Fibroblast of lung (primary cell): Measurements from ENCODE around the gene PRKCH. TPM values are rescaled to one million over a fixed set of nuclear protein-coding genes. Genes with fewer than 3 reads are reported as not detected.

Experiments
- DNase-seq, 2 donors: peaks; one replicate each; pipeline versions ENCODE4 v3.0.0 to v3.0.0-alpha.2; 2010; ENCODE audit warnings: low read depth in 2 of 2
- H2AFZ ChIP-seq: 2 replicates; pipeline ENCODE4 v1.5.1; 2012; ENCODE audit warnings: low read length, control low read depth, inconsistent platforms
- H3K27ac ChIP-seq: 2 replicates; pipeline ENCODE4 v1.5.1; 2011; ENCODE audit warnings: low read length, control low read depth; ENCODE audit not compliant: insufficient read depth
- H3K27me3 ChIP-seq: 2 replicates; pipeline ENCODE4 v1.5.1; 2011; ENCODE audit warnings: mild to moderate bottlenecking, low read length; ENCODE audit not compliant: control insufficient read depth, insufficient read depth
- H3K36me3 ChIP-seq: 2 replicates; pipeline ENCODE4 v1.5.1; 2011; ENCODE audit warnings: low read length; ENCODE audit not compliant: control insufficient read depth, insufficient read depth
- H3K4me1 ChIP-seq: 2 replicates; pipeline ENCODE4 v1.5.1; 2011; ENCODE audit warnings: low read length; ENCODE audit not compliant: control insufficient read depth, insufficient read depth; ENCODE audit errors: extremely low read depth
- H3K4me2 ChIP-seq: 2 replicates; pipeline ENCODE4 v1.5.1; 2011; ENCODE audit warnings: low read length, control low read depth; ENCODE audit not compliant: insufficient read depth; ENCODE audit errors: extremely low read depth
- H3K4me3 ChIP-seq, 4 experiments: fragments of 200-600 bp in 1 of 4; sonication (generic) in 1 of 4; replicated peaks in 1 of 4; 2 replicates each; pipeline ENCODE4 v1.5.1; 2011 to 2016; ENCODE audit warnings: low read length in 4 of 4, low read depth in 3 of 4, mild to moderate bottlenecking in 3 of 4, control low read depth in 2 of 4, inconsistent platforms in 1 of 4, mixed read lengths in 1 of 4; ENCODE audit not compliant: insufficient read depth in 1 of 4; ENCODE audit errors: control extremely low read depth in 1 of 4
- H3K79me2 ChIP-seq: 2 replicates; pipeline ENCODE4 v1.5.1; 2012; ENCODE audit warnings: mild to moderate bottlenecking, low read length, inconsistent platforms; ENCODE audit not compliant: control insufficient read depth, insufficient read depth
- H3K9ac ChIP-seq: 2 replicates; pipeline ENCODE4 v1.5.1; 2011; ENCODE audit warnings: mild to moderate bottlenecking, low read length, control low read depth; ENCODE audit not compliant: insufficient read depth
- H3K9me3 ChIP-seq: 2 replicates; pipeline ENCODE4 v1.5.1; 2012; ENCODE audit warnings: low read depth, low read length; ENCODE audit not compliant: control insufficient read depth, insufficient read depth
- H4K20me1 ChIP-seq: 2 replicates; pipeline ENCODE4 v1.5.1; 2011; ENCODE audit warnings: low read length; ENCODE audit not compliant: control insufficient read depth, insufficient read depth; ENCODE audit errors: extremely low read depth
- EZH2 ChIP-seq: IDR thresholded peaks from 2 replicates; pipeline ENCODE4 v1.5.1; 2012; ENCODE audit warnings: low read length, control low read depth, mild to moderate bottlenecking; ENCODE audit errors: missing control alignments
- polyA plus RNA-seq, 2 donors: library from polyadenylated mRNA; depleted of rRNA in 1 of 2; stranded (reverse) in 1 of 2; unstranded in 1 of 2; fragments of >200 nt; gene quantifications; 2 replicates each; pipeline ENCODE4 v1.2.1, GENCODE V29; 2011 to 2012; ENCODE audit warnings: missing spikeins in 1 of 2
- total RNA-seq: library from RNA; depleted of rRNA; stranded (reverse); fragments of >200 nt; gene quantifications from 2 replicates; pipeline ENCODE4 v1.2.1, GENCODE V29; 2014
- TF ChIP-seq, protein P1 (sequence below), 2 donors: IDR thresholded peaks in 1 of 2; conservative IDR thresholded peaks in 1 of 2; 1 replicate in 1 of 2; 2 replicates in 1 of 2; pipeline ENCODE4 v1.5.1; 2011 to 2012; ENCODE audit warnings: low read length in 2 of 2, control low read depth in 1 of 2, inconsistent platforms in 1 of 2, low read depth in 1 of 2, mild to moderate bottlenecking in 1 of 2

Gene PRKCH
- total and polyA plus RNA-seq, 2 donors (not counting 1 experiment from before 2014, with no cell fraction given) = 2.9 to 5.4 TPM

DNA sequence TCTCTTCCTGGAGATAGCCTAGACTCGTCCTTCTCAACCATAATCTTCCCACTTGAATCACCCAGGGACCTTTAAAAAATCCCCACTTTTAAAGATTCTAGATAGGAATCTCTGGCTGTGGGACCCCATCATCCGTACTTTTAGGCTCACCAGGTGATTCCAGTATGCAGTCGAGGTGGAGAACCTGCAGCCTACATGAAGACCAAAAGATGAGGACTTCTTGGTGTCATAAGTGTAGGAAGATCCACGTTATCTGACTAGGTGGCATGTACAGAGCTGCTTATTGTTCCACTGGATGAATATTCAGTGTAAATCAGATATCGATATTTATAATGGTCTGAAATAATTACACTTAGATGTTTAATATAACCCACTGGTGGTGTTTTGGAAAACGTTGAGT lies 2.6 kb downstream of the PRKCH start:
- H4K20me1 ChIP-seq = no peaks in the 10 kb centered on the region
- no peak overlapping the region for H3K4me3 ChIP-seq
- no peak overlapping the region for H3K27ac ChIP-seq
- no peaks in the 10 kb centered on the region for H3K36me3 ChIP-seq
- H3K79me2 ChIP-seq = no peaks in the 10 kb centered on the region
- H3K9ac ChIP-seq = no peak overlapping the region
- no peaks in the 10 kb centered on the region for H3K4me1 ChIP-seq
- H3K27me3 ChIP-seq = peaks cover 35% of the 10 kb centered on the region
- H2AFZ ChIP-seq = no peak overlapping the region
- no peak overlapping the region for H3K4me2 ChIP-seq
- DNase-seq = no peak
- TF ChIP-seq EZH2 = no peak
- TF ChIP-seq, protein P1, sequence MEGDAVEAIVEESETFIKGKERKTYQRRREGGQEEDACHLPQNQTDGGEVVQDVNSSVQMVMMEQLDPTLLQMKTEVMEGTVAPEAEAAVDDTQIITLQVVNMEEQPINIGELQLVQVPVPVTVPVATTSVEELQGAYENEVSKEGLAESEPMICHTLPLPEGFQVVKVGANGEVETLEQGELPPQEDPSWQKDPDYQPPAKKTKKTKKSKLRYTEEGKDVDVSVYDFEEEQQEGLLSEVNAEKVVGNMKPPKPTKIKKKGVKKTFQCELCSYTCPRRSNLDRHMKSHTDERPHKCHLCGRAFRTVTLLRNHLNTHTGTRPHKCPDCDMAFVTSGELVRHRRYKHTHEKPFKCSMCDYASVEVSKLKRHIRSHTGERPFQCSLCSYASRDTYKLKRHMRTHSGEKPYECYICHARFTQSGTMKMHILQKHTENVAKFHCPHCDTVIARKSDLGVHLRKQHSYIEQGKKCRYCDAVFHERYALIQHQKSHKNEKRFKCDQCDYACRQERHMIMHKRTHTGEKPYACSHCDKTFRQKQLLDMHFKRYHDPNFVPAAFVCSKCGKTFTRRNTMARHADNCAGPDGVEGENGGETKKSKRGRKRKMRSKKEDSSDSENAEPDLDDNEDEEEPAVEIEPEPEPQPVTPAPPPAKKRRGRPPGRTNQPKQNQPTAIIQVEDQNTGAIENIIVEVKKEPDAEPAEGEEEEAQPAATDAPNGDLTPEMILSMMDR (conservative IDR thresholded peaks at IDR 0.05 in 1 of 2, IDR thresholded peaks at IDR 0.05 in 1 of 2; ENCODE audit: low read depth in 1 of 2, low read length in 2 of 2) = no peak
- no peaks in the 10 kb centered on the region for H3K9me3 ChIP-seq

DNA sequence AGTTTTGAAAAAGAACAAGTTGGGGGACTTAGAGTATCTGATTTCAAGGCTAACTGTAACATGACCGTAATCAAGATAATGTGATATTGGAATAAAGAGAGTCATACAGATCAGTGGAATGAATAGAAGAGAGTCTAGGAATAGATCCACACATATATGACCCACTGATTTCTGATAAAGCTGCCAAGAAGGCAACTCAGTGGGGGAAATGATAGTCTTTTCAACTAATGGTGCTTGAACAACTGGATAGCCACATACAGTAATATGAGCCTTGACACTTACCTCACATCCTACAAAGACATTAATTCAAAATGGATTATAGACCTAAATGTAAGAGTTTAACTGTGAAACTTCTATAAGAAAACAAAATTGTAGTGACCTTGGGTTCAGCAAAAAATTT lies 3.8 kb downstream of the PRKCH start:
- no peak overlapping the region for H3K4me3 ChIP-seq
- DNase-seq = no peak
- H3K36me3 ChIP-seq = no peaks in the 10 kb centered on the region
- no peak overlapping the region for H3K27ac ChIP-seq
- TF ChIP-seq, protein P1 (conservative IDR thresholded peaks at IDR 0.05 in 1 of 2, IDR thresholded peaks at IDR 0.05 in 1 of 2; ENCODE audit: low read depth in 1 of 2, low read length in 2 of 2) = no peak
- TF ChIP-seq EZH2 = no peak
- H3K27me3 ChIP-seq = peaks cover 26% of the 10 kb centered on the region
- no peaks in the 10 kb centered on the region for H4K20me1 ChIP-seq
- H3K4me2 ChIP-seq = no peak overlapping the region
- no peaks in the 10 kb centered on the region for H3K9me3 ChIP-seq
- no peak overlapping the region for H2AFZ ChIP-seq
- H3K79me2 ChIP-seq = no peaks in the 10 kb centered on the region
- no peaks in the 10 kb centered on the region for H3K4me1 ChIP-seq
- no peak overlapping the region for H3K9ac ChIP-seq

DNA sequence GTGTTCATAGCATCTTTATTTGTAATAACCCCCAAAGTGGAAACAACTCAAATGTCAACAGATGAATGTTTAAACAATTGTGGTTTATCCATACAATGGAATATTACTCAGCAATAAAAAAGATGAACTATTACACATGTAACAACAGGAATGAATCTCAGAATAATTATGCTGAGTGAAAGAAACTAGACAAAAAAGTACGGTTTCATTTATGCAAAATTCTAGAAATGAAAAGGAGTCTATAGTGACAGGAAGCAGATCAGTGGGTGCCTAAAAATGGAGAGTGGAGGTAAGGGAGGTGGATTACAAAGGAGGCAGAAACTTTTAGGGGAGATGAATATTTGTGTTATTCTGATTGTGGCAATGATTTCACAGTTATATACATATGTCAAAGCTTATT lies 4.8 kb downstream of the PRKCH start:
- Histone ChIP-seq H2AFZ (no peak overlapping the region), H3K4me1 (no peaks in the 10 kb centered on the region), H3K4me2 (no peak overlapping the region), H3K4me3 (no peak overlapping the region), H3K9me3 (no peaks in the 10 kb centered on the region), H4K20me1 (no peaks in the 10 kb centered on the region), H3K79me2 (no peaks in the 10 kb centered on the region), H3K27me3 (peaks cover 21% of the 10 kb centered on the region), H3K9ac (no peak overlapping the region), H3K27ac (no peak overlapping the region), H3K36me3 (no peaks in the 10 kb centered on the region)
- no peak for DNase-seq
- TF ChIP-seq, protein P1 (conservative IDR thresholded peaks at IDR 0.05 in 1 of 2, IDR thresholded peaks at IDR 0.05 in 1 of 2; ENCODE audit: low read depth in 1 of 2, low read length in 2 of 2) = no peak
- no peak for TF ChIP-seq EZH2
